ENCODE results near the gene GPBP1. TPM values are rescaled to one million over a fixed set of nuclear protein-coding genes. Genes with fewer than 3 reads are reported as not detected.

GPBP1 gene
- total RNA-seq, 1 donor = 56.8 TPM

- no peak overlapping the region for H3K27ac ChIP-seq (ENCODE audit: low read depth, low read length)
- TF ChIP-seq, protein P1, sequence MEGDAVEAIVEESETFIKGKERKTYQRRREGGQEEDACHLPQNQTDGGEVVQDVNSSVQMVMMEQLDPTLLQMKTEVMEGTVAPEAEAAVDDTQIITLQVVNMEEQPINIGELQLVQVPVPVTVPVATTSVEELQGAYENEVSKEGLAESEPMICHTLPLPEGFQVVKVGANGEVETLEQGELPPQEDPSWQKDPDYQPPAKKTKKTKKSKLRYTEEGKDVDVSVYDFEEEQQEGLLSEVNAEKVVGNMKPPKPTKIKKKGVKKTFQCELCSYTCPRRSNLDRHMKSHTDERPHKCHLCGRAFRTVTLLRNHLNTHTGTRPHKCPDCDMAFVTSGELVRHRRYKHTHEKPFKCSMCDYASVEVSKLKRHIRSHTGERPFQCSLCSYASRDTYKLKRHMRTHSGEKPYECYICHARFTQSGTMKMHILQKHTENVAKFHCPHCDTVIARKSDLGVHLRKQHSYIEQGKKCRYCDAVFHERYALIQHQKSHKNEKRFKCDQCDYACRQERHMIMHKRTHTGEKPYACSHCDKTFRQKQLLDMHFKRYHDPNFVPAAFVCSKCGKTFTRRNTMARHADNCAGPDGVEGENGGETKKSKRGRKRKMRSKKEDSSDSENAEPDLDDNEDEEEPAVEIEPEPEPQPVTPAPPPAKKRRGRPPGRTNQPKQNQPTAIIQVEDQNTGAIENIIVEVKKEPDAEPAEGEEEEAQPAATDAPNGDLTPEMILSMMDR (IDR thresholded peaks at IDR 0.05; ENCODE audit: extremely low read depth, low read depth, low read length) = no peak
- peaks cover 47% of the 10 kb centered on the region for H4K20me1 ChIP-seq (ENCODE audit: insufficient read depth, low read length)
- H3K79me2 ChIP-seq (ENCODE audit: insufficient read depth, low read length) = peaks cover 98% of the 10 kb centered on the region
- H3K4me3 ChIP-seq (ENCODE audit: insufficient read depth, low read length) = no peak overlapping the region
- H3K4me2 ChIP-seq (ENCODE audit: insufficient read depth, low read length) = no peak overlapping the region
- H3K27me3 ChIP-seq (ENCODE audit: insufficient read depth, low read length) = no peaks in the 10 kb centered on the region
- no peaks in the 10 kb centered on the region for H3K9me3 ChIP-seq (ENCODE audit: low read depth, low read length)
- H2AFZ ChIP-seq (ENCODE audit: low read length) = no peak overlapping the region
- H3K36me3 ChIP-seq (ENCODE audit: insufficient read depth, low read length) = no peaks in the 10 kb centered on the region
- no peak for DNase-seq (ENCODE audit: insufficient read length, low spot score, missing footprints)
- H3K4me1 ChIP-seq (ENCODE audit: insufficient read depth, low read length) = no peaks in the 10 kb centered on the region
Measured at GRCh38 chr5:57202811-57203210, 29.0 kb downstream of the GPBP1 start.

GRCh38 chr5:57207007-57207653 lies 33.3 kb downstream of the GPBP1 start:
- Histone ChIP-seq H3K4me2 (ENCODE audit: insufficient read depth, low read length) (no peak overlapping the region), H2AFZ (ENCODE audit: low read length) (no peak overlapping the region), H3K4me3 (ENCODE audit: insufficient read depth, low read length) (no peak overlapping the region), H3K27ac (ENCODE audit: low read depth, low read length) (no peak overlapping the region), H3K4me1 (ENCODE audit: insufficient read depth, low read length) (peaks cover 13% of the 10 kb centered on the region), H3K79me2 (ENCODE audit: insufficient read depth, low read length) (peaks cover 99% of the 10 kb centered on the region), H3K36me3 (ENCODE audit: insufficient read depth, low read length) (no peaks in the 10 kb centered on the region), H3K27me3 (ENCODE audit: insufficient read depth, low read length) (no peaks in the 10 kb centered on the region), H4K20me1 (ENCODE audit: insufficient read depth, low read length) (peaks cover 54% of the 10 kb centered on the region), H3K9me3 (ENCODE audit: low read depth, low read length) (no peaks in the 10 kb centered on the region)
- DNase-seq (ENCODE audit: insufficient read length, low spot score, missing footprints) = no peak
- TF ChIP-seq, protein P1 (IDR thresholded peaks at IDR 0.05; ENCODE audit: extremely low read depth, low read depth, low read length) = no peak

- Histone ChIP-seq H3K4me1 (ENCODE audit: insufficient read depth, low read length) (peaks cover 13% of the 10 kb centered on the region), H3K27me3 (ENCODE audit: insufficient read depth, low read length) (no peaks in the 10 kb centered on the region), H3K36me3 (ENCODE audit: insufficient read depth, low read length) (no peaks in the 10 kb centered on the region), H2AFZ (ENCODE audit: low read length) (no peak overlapping the region), H4K20me1 (ENCODE audit: insufficient read depth, low read length) (peaks cover 54% of the 10 kb centered on the region), H3K9me3 (ENCODE audit: low read depth, low read length) (no peaks in the 10 kb centered on the region), H3K79me2 (ENCODE audit: insufficient read depth, low read length) (peaks cover 99% of the 10 kb centered on the region), H3K27ac (ENCODE audit: low read depth, low read length) (no peak overlapping the region), H3K4me3 (ENCODE audit: insufficient read depth, low read length) (no peak overlapping the region), H3K4me2 (ENCODE audit: insufficient read depth, low read length) (no peak overlapping the region)
- TF ChIP-seq, protein P1 (IDR thresholded peaks at IDR 0.05; ENCODE audit: extremely low read depth, low read depth, low read length) = no peak
- no peak for DNase-seq (ENCODE audit: insufficient read length, low spot score, missing footprints)
Measured at GRCh38 chr5:57207681-57208080, 33.8 kb downstream of the GPBP1 start.

DNA sequence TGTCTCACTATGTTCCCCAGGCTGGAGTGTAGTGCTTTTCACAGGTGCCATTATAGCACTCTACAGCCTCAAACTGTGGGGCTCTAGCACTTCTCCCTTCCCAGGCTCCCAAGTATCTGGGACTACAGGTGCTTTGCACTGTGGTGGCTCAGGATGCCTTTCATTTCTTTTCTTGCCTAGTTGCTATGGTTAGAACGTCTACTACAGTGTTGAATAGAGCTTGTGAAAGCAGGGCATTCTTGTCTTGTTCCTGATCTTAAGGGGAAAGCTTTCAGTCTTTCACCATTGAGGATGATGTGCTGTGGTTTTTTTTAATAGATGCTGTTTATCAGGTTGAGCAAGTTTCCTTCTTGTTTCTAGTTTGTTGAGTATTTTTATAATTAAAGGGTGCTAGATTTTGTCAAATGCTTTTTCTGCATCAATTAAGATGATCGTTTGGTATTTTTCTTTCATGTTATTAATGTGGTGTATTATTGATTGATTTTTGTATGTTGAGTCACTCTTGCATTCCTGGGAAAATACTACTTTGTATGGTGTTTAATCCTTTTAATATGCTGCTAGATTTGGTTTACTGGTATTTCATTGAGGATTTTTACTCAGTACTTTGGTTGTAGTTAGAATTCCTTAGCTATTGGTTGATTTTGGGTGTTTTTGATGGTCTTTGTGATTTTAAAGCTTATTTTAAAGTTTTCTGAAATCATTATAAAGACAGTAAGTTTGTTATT lies 35.6 kb downstream of the GPBP1 start:
- TF ChIP-seq, protein P1 (IDR thresholded peaks at IDR 0.05; ENCODE audit: extremely low read depth, low read depth, low read length) = no peak
- H4K20me1 ChIP-seq (ENCODE audit: insufficient read depth, low read length) = peaks cover 45% of the 10 kb centered on the region
- peaks cover 13% of the 10 kb centered on the region for H3K4me1 ChIP-seq (ENCODE audit: insufficient read depth, low read length)
- no peak for DNase-seq (ENCODE audit: insufficient read length, low spot score, missing footprints)
- H3K4me3 ChIP-seq (ENCODE audit: insufficient read depth, low read length) = no peak overlapping the region
- no peaks in the 10 kb centered on the region for H3K27me3 ChIP-seq (ENCODE audit: insufficient read depth, low read length)
- no peak overlapping the region for H2AFZ ChIP-seq (ENCODE audit: low read length)
- H3K4me2 ChIP-seq (ENCODE audit: insufficient read depth, low read length) = no peak overlapping the region
- no peaks in the 10 kb centered on the region for H3K9me3 ChIP-seq (ENCODE audit: low read depth, low read length)
- peak overlapping the region; percentile 23 for H3K27ac ChIP-seq (ENCODE audit: low read depth, low read length)
- peaks cover 99% of the 10 kb centered on the region for H3K79me2 ChIP-seq (ENCODE audit: insufficient read depth, low read length)
- H3K36me3 ChIP-seq (ENCODE audit: insufficient read depth, low read length) = peaks cover 6% of the 10 kb centered on the region
